Measurements from ENCODE around the gene CHST9.
"Not testable (repeated sequence)": the region's sequence is repeated elsewhere in the genome, so short reads cannot be mapped to it uniquely, and the experiment has no call there.

Gene CHST9, protein sequence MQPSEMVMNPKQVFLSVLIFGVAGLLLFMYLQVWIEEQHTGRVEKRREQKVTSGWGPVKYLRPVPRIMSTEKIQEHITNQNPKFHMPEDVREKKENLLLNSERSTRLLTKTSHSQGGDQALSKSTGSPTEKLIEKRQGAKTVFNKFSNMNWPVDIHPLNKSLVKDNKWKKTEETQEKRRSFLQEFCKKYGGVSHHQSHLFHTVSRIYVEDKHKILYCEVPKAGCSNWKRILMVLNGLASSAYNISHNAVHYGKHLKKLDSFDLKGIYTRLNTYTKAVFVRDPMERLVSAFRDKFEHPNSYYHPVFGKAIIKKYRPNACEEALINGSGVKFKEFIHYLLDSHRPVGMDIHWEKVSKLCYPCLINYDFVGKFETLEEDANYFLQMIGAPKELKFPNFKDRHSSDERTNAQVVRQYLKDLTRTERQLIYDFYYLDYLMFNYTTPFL

DNA sequence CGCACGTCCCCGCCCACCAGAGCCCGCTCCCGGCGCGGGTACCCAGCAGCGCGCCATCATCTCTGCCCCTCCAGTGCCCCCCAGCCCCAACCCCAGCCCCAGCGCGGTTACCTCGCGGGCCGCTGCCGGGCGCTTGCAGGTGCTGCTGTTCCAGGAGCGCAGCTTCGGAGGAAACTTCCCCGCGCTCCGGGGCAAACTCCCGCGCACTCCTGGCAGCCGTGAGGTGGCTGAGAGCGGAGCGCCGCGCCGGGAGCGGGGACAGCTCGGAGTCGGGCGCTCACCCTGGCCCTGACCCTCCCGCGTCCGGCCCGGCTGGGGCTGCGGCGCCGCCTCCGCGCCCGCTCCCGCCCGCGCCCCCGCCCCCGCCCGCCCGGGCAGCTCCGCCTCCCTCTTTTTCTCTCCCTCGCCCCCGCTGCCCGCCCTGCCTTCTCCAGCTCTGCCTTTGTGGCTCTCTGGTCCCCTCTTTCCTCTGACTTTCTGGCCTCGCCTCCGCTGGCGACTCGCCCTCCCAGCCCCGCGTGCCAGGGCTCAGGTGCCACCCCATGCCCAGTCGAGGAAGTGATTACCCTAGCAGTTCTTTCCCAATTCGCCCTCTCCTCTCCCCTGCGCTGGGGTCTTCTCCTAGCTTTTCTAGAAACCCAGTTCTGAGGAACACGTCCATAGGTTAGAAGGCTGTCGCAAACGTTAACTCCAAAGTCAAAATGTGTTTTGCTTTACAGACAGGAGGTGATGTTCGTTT, at the start of gene CHST9:
CHST9 (minus strand) TSS at position 284 of the 739 bp plus-strand sequence. CDS start 42,499 bp downstream, outside the sequence.
- no peak for DNase-seq

DNA sequence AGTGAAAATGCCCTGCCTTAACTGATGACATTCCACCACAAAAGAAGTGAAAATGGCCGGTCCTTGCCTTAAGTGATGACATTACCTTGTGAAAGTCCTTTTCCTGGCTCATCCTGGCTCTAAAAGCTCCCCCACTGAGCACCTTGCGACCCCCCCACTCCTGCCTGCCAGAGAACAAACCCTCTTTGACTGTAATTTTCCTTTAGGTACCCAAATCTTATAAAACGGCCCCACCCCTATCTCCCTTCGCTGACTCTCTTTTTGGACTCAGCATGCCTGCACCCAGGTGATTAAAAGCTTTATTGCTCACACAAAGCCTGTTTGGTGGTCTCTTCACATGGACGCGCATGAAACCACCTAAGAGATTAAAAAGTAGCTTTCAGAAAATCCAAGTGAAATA, 47.2 kb upstream of the CHST9 start:
- not testable (repeated sequence) for DNase-seq

DNA sequence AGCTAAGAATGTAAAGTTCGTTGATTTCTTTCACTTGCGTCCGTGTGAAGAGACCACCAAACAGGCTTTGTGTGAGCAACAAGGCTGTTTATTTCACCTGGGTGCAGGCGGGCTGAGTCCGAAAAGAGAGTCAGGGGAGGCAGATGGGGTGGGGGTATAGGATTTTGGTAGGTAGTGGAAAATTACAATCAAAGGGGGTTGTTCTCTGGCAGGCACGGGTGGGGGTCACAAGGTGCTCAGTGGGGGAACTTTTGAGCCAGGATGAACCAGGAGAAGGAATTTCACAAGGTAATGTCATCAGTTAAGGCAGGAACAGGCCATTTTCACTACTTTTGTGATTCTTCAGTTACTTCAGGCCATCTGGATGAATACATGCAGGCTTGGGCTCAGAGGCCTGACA, 46.6 kb upstream of the CHST9 start:
- not testable (repeated sequence) for DNase-seq

DNA sequence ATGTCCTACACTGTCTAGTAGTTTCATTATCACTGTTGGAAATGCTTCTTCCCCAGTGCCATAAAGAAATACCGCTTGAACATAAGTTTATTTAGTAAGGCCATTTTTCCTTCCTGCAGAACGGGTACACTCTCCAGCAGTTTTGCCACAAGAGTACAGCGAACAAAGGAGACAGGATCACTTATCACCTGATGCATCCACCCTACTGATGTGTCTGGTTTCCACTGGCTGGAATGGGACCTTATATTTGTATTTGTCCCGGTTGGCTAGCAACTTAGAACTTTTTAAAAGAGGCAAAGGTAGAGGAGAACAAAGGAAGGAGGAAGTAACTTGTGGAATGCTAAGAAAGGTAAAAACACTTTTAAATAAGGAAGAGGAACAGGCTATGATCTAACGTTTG, 46.1 kb upstream of the CHST9 start:
- not testable (repeated sequence) for DNase-seq

DNA sequence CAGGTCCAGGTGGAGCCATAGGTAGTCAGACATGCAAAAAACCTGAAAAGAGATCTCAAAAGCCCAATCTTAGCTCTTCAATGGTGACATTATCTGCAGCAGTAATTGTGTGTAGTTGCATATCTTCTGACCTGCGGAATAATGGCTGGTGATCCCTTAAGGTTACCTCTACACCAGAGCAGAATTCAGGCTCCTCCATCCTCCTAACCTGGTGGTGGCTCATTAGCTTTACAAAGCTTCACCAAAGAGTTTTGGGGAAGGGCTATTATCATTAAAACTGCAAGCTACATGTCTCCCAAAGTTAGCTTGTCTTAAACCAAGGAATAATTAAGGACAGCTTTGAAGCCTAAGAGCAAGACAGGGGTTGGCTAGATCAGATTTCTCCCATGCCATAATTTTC, 42.6 kb upstream of the CHST9 start:
- no peak for DNase-seq

DNA sequence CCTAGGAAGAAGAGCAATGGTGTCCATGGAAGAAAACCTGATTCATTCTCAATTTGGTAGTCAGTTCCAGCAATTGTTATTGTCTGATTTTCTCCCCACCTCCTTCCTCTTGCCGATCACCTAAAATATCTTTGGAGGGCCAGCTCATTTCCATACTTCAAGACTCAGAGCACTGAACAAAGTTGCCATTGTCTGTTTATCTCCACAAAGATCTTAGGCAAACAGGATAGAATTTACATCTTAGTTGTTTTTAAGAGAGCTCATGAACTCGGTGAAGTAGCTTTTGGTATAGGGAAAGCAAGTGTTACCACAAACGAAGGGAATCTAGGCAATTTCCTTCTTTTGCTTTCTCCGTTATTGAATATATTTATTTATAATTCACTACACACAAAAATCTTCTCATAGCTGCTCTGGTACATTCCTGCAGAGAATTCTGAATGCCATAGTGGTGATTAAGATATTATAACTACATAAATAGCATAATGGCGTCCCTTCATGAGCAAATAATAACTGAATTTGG, 41.5 kb upstream of the CHST9 start:
- DNase-seq: peak; percentile 19

DNA sequence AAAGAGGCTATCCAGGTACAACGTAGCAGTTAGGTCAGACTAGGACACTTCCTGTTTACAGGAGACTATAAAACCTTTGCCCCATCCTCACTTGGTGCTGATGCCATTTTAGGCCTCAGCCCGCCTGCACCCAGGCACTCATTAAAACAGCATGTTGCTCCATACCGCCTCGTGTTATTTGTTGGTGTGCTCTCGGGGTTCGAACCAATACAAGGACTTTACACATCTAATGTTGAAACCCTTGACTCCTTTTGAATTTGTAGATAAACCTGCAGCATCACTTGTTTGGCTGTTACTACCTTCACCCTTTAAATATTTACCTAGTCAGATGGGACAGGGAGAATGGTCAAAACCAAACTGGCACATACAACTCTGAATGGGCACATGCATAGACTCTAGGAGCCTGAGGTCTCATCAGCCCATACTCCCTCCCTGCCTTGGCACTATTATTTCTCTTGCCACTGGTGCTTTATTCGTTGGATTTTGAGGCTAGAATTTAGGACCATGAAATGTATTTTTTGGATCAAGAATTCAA, 40.9 kb upstream of the CHST9 start:
- DNase-seq: no peak

DNA sequence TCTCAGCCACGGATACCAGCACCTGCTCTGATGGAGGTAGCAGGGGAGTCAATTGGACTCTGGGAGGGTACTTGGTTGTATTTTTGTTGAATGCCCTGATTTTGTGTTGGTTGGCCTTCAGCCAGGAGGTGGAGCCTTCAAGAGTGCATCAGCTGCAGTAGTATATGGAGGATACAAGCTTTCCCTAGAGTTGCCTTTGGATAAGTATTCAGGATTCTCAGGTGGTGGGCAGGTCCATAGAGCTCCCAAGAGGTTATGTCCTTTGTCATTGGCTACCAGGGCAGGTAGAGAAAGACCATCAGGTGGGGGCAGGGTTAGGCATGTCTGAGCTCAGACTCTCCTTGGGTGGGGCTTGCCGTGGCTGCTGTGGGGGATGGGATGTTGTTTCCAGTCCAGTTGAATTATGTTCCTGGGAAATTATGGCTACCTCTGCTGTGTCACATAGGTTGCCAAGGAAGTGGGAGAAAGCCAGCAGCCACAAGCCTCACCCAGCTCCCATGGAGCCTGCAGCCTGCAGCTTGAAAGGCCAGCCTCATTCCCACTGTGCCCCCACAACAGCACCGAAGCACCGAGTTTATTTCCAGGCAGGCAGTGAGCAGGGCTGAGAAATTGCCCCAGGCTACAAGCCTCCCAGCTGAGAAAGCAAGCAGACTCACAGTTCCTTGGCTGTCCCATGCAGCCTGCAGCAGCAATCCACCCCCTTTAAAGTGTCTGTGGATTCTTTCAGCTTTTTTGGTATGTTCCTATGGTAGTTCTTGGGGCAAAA, 38.6 kb upstream of the CHST9 start:
- DNase-seq: no peak

DNA sequence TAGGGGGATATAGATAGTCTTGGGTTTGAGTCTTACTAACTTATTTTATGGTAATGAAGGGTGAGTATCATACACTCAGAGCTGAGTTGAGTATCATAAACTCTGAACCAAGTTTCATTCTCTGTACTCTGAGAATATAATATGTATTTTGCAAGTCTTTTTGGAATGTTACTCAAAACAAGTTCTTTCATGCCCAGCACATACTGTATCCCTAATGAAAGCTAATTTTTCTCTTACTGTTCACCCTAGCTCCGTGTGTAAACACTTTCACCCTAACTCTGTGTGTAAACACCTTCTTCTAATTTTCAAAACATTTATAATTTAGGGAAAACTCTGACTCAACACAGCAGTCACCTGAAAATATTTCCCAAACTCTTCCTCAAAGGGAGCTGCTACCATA, 29.7 kb upstream of the CHST9 start:
- DNase-seq: no peak

DNA sequence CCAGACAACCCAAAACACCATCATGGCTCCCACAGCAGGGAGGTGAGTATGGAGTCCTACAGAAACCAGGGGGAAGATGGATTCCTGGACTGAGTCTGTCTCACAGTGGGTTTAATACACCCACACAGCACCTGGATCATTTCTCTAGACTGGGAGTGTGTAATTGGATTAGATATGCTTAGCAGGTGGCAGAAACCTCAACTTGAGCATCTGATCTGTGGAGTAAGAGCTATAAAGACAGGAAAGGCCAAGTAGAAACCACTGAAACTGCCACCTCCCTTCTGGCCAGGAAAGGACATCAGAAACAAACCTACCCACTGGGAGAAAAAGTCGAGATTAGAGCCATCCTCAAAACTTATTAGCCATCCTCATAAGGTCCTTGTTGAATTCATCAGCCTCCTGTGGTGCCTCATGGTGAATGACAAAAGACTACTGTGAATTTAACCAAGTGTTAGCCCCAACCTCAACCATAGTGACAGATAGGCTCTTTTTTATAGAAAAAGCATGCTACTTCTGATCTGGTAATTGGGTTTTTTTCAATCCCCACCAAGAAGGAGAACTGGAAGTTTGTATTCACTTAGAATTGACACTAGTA, 28.1 kb upstream of the CHST9 start:
- no peak for DNase-seq

DNA sequence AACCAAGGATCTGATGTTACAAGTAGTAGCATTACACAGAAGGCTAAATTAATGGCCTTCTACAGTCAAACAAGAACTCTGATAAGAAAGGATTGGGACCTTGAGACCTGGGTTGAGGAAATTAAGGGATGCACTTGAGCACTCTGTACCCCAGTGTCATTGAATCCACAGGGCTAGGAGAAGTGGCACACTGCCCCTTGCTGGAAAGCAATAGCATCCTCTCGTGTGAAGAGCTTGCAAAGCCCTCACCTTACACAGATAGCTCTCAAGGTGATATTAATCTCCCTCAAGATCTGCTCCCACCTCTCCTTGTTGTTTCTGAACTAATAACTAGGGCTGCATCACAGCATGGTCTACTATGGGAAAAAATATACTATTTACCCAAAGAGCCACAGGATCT, 26.5 kb upstream of the CHST9 start:
- DNase-seq: no peak

DNA sequence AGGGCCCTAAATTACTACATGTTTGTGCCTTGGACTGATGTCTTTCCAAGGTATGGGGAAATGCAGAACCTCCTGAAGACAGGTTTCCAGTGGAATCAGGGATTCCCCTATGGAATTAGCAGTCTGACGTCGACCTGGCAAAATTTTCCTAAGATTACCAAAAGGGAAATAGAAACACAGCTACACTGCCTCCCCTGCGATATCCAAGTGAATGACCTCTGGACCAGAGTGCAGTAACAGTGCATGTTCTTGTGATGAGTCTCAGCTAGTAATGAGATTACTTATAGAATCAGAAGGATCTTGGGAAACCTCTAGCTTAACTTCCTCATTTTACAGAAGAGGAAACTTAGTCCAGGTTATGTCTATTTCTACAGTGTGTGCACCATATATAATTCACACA, 21.3 kb upstream of the CHST9 start:
- no peak for DNase-seq

DNA sequence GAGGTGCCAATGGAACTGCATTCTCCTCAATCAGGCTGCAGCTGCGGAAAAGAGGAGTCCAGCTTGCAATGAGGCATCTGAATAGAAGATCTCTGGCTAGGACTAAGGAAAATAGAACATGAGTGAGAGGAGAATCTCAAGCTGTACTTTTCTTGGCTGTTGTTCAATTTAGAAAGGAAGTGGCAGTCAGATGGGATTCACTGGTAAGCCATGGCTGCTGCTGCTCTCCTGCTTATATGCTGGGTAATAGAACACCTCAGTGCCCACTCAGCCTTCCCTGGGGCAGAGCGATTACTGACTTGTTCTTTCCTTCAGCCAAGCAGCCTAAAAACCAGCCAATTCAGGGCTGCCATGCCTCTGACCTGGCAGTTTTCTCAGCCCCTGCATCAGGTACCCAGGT, 17.6 kb upstream of the CHST9 start:
- no peak for DNase-seq

DNA sequence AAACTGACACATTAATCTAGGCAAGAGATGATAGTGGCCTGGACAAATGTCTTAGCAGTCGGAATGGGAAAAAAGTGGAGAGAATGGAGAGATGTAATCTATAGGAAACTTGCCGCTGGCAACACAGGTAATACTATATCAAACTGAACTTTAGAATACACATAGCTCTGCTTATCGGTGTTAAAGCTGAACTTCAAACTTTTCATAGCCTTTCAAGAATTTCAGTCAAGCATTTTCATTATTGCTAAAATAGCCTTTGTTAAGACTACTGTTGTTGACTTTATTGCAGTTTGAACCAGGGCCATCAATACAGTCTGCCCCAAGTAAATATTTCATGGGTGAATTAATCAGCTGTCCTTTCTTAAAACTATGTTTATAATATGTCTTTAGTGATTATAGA, 12.9 kb upstream of the CHST9 start:
- DNase-seq: no peak

DNA sequence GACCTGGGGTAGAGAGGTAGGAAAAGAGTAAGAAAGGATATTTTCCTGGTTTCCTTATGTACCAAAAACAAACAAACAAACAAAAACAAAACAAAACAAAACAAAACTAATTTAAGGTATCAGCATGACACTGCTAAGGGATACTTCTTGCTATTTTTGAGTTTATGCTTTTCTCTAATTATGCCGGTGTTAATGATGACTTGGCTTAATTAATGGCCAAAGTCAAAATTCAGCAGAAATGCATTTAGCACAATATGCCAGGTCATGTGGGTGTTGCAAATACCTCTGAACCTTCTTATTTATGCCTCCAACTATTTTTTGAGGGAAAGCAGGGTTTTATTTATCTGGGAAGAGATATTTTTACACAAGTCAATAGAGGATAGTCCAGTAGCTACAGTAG, 3.2 kb upstream of the CHST9 start:
- no peak for DNase-seq

DNA sequence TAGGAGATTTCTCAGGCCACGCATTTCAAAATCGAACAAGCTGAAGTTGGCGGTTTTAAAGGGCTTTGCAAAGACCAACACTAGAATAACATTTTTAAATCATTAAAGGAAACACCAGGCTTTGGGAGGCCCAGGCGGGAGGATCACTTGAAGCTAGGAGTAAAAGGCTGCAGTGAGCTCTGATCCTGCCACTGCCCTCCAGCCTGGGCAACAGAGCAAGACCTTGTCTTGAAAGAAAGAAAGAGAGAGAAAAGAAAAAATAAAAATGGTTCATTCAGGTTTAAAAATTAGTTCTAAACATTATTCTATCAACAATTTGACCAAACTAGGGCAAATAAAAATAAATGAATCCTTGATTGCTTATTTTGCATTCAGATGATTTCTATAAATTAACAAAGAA, 789 bp upstream of the CHST9 start:
- DNase-seq: no peak

DNA sequence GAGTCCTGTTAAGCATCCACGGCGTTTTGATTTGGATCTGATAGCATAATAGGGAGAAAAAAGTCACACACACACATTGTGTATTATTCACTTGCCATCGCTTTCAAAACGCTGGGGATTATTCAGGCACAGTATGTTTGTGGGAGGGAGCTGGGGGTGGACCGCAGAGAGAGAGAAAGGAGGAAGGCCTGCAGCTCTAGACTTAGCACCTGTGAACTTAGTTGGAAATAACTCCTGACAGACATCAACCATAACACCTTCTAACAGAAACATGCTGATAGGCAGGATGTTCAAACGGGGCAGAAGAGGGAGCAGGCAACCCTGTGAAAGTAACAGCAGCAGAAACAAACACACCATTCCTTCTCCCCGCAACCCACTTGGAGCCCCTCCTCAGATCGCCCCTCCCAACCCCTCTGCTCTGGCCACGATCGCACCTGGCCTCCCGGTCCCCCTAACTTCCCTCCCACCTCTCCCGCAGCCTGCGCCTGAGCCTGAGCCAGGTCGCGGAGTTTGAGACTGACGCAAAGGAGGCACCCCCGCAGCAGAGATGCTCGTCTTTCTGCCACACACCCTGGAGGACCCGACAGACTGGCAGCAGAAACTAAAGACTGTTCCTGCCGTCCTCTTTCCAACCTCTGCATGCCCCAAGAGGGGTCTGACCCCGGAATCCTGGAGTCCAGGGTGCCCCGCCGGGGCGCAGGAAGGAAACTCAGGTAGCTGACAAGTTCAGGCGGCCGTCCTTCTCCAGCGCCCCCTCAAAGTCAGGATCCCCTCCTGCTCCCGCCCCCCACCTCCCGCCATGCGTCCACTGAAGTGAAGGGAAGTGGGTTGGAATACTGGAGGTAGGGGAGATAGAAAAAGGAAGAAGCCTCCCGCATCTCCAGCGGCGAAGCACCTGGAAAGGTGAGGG, 738 bp downstream of the CHST9 start:
- DNase-seq: no peak

DNA sequence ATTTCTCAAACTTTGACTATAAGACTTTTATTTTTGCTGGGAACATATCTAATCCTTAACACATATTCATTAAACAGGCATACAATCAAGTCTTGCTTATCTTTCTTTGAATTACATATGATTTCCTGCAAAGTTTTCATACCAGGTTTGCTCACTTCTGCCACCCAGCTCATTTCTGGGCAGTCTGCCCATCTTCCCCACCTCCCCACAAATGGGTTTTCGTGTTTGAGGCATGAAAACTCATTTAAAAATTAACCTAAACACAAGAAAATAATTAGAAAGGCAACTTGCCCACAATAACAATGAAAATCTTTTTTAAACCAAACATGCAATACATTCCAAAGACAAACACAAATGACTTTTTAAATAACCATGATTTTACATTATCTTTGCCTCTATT, 3.4 kb downstream of the CHST9 start:
- DNase-seq: no peak

DNA sequence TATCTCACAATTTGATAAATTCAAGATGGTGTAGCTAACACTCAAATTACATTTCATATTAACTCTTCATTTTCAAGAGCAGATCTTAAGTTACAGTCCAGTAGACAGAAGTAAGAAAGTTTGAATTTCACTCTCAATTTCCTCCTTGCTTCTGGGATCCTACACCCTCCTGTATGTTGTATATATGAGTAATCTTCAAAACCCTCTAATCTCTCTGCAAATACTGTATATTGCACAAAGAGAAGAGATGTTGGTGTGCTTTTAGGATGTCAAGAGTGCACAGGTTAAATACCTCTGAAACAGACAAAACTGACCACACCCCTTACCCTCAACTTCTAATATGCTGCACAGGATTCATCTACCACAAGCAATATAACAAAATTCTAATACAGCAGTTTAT, 6.7 kb downstream of the CHST9 start:
- DNase-seq: no peak

DNA sequence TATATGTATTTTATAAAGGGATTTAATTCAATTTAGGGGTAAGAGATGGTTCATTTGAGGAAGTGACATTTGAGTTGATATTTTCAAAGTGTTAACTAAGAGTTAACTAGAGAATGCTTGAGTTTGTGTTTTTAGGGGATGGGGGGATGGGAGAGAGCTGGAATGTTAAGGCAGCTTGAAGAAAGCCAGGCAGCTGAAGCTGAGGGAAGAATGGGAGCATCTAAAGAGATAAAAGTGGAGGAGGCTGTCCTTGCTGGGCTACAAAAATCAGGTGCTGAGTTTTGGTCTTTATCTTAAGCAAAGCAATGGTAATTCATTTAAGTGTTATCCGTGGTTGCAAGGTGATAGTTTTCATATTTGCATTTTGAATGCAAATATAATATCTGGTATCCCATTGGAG, 9.2 kb downstream of the CHST9 start:
- peak; percentile 41 for DNase-seq

DNA sequence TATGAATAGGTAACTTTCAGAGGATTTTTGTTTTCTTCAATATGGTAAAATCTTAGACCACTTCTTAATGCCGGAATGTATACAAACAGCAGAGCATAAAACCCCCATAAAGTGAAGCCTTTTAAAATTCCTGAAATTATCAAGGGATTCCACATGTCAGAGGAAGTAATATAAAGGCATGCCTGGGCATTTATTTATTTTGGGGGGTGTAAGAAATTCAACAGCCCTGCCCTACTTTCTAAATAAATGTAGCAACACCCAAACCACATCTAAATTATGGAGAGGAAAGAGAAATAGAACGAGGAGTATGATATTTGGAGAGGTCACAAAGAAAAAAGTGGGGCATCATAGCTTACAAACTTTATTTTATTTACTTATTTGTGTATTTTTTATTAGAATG, 9.9 kb downstream of the CHST9 start:
- DNase-seq: no peak

DNA sequence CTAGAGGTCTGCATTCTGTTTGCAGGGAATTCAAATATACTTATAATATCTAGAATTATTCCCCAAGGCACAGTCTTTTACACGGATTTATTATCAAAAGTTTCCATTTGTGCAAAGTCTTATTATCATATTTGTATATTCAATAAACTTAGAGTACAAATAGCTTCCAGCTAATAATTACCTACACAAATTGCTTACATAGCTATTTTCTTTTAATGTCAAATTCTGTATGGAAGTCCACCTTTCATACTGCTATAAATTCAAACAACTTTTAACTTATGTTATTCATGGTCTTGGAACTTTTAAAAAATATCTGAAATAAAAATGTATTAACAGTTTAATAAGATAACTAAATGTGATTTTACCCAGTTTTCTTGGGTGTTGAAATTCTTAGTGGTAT, 13.1 kb downstream of the CHST9 start:
- no peak for DNase-seq
